Endothelial cell of umbilical vein (primary cell): ENCODE measurements around the gene GATA6. TPM values are rescaled to one million over a fixed set of nuclear protein-coding genes. Genes with fewer than 3 reads are reported as not detected.

Experiments
- BruUV-seq: library from RNA; stranded (reverse); fragments of 400-500 nt; replicated peaks from 2 replicates; lab custom pipeline; 2021; lab: Mats Ljungman, UMichigan
- CTCF ChIA-PET: fragments of 300-600, 350-600 bp; sonication (Branson Sonifier 250); formaldehyde crosslinking; loops from one replicate; lab custom pipeline; 2021; ENCODE audit warnings: antibody characterized with exemption, inconsistent platforms; lab: Charles Lee
- POLR2A ChIA-PET: fragments of 300-600, 350-600 bp; sonication (Branson Sonifier 250); formaldehyde crosslinking; loops from one replicate; lab custom pipeline; 2021; ENCODE audit warnings: antibody characterized with exemption, inconsistent platforms; lab: Charles Lee
- DNase-seq: peaks from one replicate; pipeline ENCODE4 v3.0.0-alpha.2; 2011; ENCODE audit warnings: low read depth, low spot score
- FAIRE-seq: peaks from 2 replicates; lab custom pipeline; 2011; peaks lifted over from hg19 to GRCh38; lab: Jason Lieb, UNC
- H2AFZ ChIP-seq: 2 replicates; pipeline ENCODE4 v1.6.0; 2012; ENCODE audit warnings: low read depth, low read length, control low read depth, inconsistent platforms
- H3K27ac ChIP-seq: 2 replicates; pipeline ENCODE4 v1.5.1; 2011; ENCODE audit warnings: low read depth, mild to moderate bottlenecking, control low read depth, low read length, moderate library complexity; ENCODE audit not compliant: insufficient read depth
- H3K27me3 ChIP-seq, 2 experiments: 2 replicates each; pipeline versions ENCODE4 v1.6.0 to v1.6.1; 2011; ENCODE audit warnings: low read length in 2 of 2, mixed read lengths in 1 of 2; ENCODE audit not compliant: control insufficient read depth in 2 of 2, insufficient read depth in 2 of 2
- H3K36me3 ChIP-seq, 2 experiments: 2 replicates in 1 of 2; 3 replicates in 1 of 2; pipeline ENCODE4 v1.5.1; 2011; ENCODE audit warnings: low read length in 2 of 2, mild to moderate bottlenecking in 1 of 2, moderate library complexity in 1 of 2; ENCODE audit not compliant: control insufficient read depth in 2 of 2, insufficient read depth in 2 of 2; ENCODE audit errors: extremely low read depth in 1 of 2
- H3K4me1 ChIP-seq: 3 replicates; pipeline ENCODE4 v1.5.1; 2011; ENCODE audit warnings: mild to moderate bottlenecking, low read length; ENCODE audit not compliant: control insufficient read depth, insufficient read depth; ENCODE audit errors: extremely low read depth
- H3K4me2 ChIP-seq: 2 replicates; pipeline ENCODE4 v1.6.1; 2011; ENCODE audit warnings: low read length, control low read depth, mixed read lengths; ENCODE audit not compliant: insufficient read depth
- H3K4me3 ChIP-seq, 3 experiments: fragments of 200-600 bp in 1 of 3; sonication (generic), shearing (Covaris generic) in 1 of 3; replicated peaks in 1 of 3; 2 replicates each; pipeline ENCODE4 v1.5.1; 2011 to 2016; ENCODE audit warnings: control low read depth in 3 of 3, low read length in 3 of 3, mild to moderate bottlenecking in 2 of 3, inconsistent platforms in 1 of 3, low read depth in 1 of 3, moderate library complexity in 1 of 3; ENCODE audit not compliant: insufficient read depth in 1 of 3
- H3K79me2 ChIP-seq: 2 replicates; pipeline ENCODE4 v1.6.0; 2012; ENCODE audit warnings: low read length, inconsistent platforms; ENCODE audit not compliant: control insufficient read depth, insufficient read depth
- H3K9ac ChIP-seq: replicated peaks from 2 replicates; pipeline ENCODE3; 2011; ENCODE audit warnings: low read length, control low read depth; ENCODE audit not compliant: insufficient read depth; ENCODE audit errors: extremely low read depth
- H3K9me1 ChIP-seq: replicated peaks from 3 replicates; pipeline ENCODE4 v1.6.0; 2011; ENCODE audit warnings: mild to moderate bottlenecking, low read length; ENCODE audit not compliant: control insufficient read depth, insufficient read depth; ENCODE audit errors: extremely low read depth
- H3K9me3 ChIP-seq: replicated peaks from 2 replicates; pipeline ENCODE4 v1.5.1; 2012; ENCODE audit warnings: low read length, inconsistent platforms; ENCODE audit not compliant: control insufficient read depth, insufficient read depth
- H4K20me1 ChIP-seq: replicated peaks from 2 replicates; pipeline ENCODE3; 2011; ENCODE audit warnings: mild to moderate bottlenecking, low read length; ENCODE audit not compliant: control insufficient read depth, insufficient read depth; ENCODE audit errors: extremely low read depth
- EZH2 ChIP-seq: IDR thresholded peaks from 2 replicates; pipeline ENCODE4 v1.6.1; 2012; ENCODE audit warnings: borderline replicate concordance, low read depth, mild to moderate bottlenecking, moderate library complexity, low read length, inconsistent platforms; ENCODE audit not compliant: severe bottlenecking
- FOS ChIP-seq: IDR thresholded peaks from 2 replicates; pipeline ENCODE4 v1.6.1; 2011; ENCODE audit warnings: mild to moderate bottlenecking, low read length, moderate library complexity, borderline replicate concordance; ENCODE audit not compliant: insufficient read depth
- GATA2 ChIP-seq: IDR thresholded peaks from 2 replicates; pipeline ENCODE4 v1.7.0; 2011; ENCODE audit warnings: low read depth, mild to moderate bottlenecking, moderate library complexity, mixed read lengths, low read length; ENCODE audit not compliant: insufficient read length, insufficient read depth
- JUN ChIP-seq: IDR thresholded peaks from 2 replicates; pipeline ENCODE4 v1.6.1; 2011; ENCODE audit warnings: borderline replicate concordance, low read depth; ENCODE audit not compliant: insufficient read length, insufficient read depth
- POLR2A ChIP-seq: IDR thresholded peaks from 2 replicates; pipeline ENCODE4 v1.6.1; 2012; ENCODE audit warnings: low read depth, mild to moderate bottlenecking, control low read depth, low read length
- POLR2AphosphoS5 ChIP-seq: IDR thresholded peaks from 2 replicates; pipeline ENCODE4 v1.6.1; 2012; ENCODE audit warnings: low read depth, mild to moderate bottlenecking, control low read depth, low read length, moderate library complexity; ENCODE audit not compliant: insufficient read depth
- dilution Hi-C: fragments of 300-500 bp; cut with MboI; formaldehyde crosslinking; loops from one replicate; pipeline ENCODE4 v1.15.0; 2019; ENCODE audit warnings: low sequenced_read_pairs; ENCODE audit not compliant: extremely low pct_ligation_motif_present
- intact Hi-C: fragments of 100-400 bp; cut with micrococcal nuclease; formaldehyde crosslinking; loops from one replicate; pipeline ENCODE4 v1.10.0; 2022
- polyA plus RNA-seq, 4 experiments: library from polyadenylated mRNA; depleted of rRNA in 3 of 4; stranded (reverse) in 3 of 4; unstranded in 1 of 4; fragments of >200 nt; gene quantifications; 2 replicates each; pipeline versions ENCODE4 v1.2.1 to v1.2.3, GENCODE V29; 2011 to 2012; ENCODE audit warnings: missing spikeins in 1 of 4
- total RNA-seq: library from RNA; stranded (reverse); gene quantifications from 2 replicates; pipeline ENCODE4 v1.2.3, GENCODE V29; 2021
- TF ChIP-seq, protein P1 (sequence below), 2 donors: IDR thresholded peaks; 1 replicate in 1 of 2; 2 replicates in 1 of 2; pipeline ENCODE4 v1.5.1; 2011; ENCODE audit warnings: low read length in 2 of 2, mild to moderate bottlenecking in 2 of 2, moderate library complexity in 2 of 2, control low read depth in 1 of 2, inconsistent platforms in 1 of 2, low read depth in 1 of 2; ENCODE audit not compliant: insufficient read depth in 1 of 2; ENCODE audit errors: extremely low read depth in 1 of 2
- TF ChIP-seq, protein P2 (sequence below): IDR thresholded peaks from 2 replicates; pipeline ENCODE4 v1.6.1; 2011; ENCODE audit not compliant: insufficient read depth, insufficient read length

GATA6 gene
- total and polyA plus RNA-seq, 2 donors (not counting 3 experiments of a cell fraction or from before 2014, with no cell fraction given), result 4.1 to 14.6 TPM

DNA sequence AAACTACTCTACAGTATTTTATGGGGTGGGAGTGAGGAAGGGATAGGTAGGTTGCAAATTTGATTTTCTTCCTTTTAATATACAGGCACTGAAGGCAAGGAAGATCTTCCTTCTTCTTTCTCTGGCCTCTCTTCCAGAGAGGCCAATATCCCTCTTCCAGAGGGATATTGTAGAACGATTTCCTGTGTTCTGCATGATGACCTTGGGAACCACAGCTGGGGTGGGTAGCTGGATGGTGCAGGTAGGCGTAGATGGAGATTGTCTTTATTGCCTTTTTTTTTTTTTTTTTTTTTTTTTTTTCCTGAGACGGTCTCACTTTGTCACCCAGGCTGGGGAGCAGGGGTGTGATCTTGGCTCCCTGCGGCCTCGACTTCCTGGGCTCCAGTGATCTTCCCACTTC, 49.4 kb downstream of the GATA6 start:
- Histone ChIP-seq H2AFZ (no peak overlapping the region), H4K20me1 (no peaks in the 10 kb centered on the region), H3K27me3 (no peaks in the 10 kb centered on the region), H3K27ac (no peak overlapping the region), H3K9me3 (no peaks in the 10 kb centered on the region), H3K36me3 (no peaks in the 10 kb centered on the region), H3K4me2 (no peak overlapping the region), H3K9me1 (no peaks in the 10 kb centered on the region), H3K79me2 (no peaks in the 10 kb centered on the region), H3K4me1 (peaks cover 18% of the 10 kb centered on the region), H3K9ac (no peak overlapping the region), H3K4me3 (no peak overlapping the region)
- TF ChIP-seq, protein P1, sequence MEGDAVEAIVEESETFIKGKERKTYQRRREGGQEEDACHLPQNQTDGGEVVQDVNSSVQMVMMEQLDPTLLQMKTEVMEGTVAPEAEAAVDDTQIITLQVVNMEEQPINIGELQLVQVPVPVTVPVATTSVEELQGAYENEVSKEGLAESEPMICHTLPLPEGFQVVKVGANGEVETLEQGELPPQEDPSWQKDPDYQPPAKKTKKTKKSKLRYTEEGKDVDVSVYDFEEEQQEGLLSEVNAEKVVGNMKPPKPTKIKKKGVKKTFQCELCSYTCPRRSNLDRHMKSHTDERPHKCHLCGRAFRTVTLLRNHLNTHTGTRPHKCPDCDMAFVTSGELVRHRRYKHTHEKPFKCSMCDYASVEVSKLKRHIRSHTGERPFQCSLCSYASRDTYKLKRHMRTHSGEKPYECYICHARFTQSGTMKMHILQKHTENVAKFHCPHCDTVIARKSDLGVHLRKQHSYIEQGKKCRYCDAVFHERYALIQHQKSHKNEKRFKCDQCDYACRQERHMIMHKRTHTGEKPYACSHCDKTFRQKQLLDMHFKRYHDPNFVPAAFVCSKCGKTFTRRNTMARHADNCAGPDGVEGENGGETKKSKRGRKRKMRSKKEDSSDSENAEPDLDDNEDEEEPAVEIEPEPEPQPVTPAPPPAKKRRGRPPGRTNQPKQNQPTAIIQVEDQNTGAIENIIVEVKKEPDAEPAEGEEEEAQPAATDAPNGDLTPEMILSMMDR (IDR thresholded peaks at IDR 0.05; ENCODE audit: extremely low read depth in 1 of 2, insufficient read depth in 1 of 2, low read depth in 1 of 2, low read length in 2 of 2), result no peak
- TF ChIP-seq GATA2 (no peak), JUN (no peak), POLR2AphosphoS5 (no peak), POLR2A (no peak), EZH2 (no peak), FOS (no peak)
- TF ChIP-seq, protein P2, sequence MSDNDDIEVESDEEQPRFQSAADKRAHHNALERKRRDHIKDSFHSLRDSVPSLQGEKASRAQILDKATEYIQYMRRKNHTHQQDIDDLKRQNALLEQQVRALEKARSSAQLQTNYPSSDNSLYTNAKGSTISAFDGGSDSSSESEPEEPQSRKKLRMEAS, result no peak
- intact Hi-C loops, result no loop called here
- POLR2A ChIA-PET, result interaction anchor here (0.7 kb wide), 1 partner anchor 35 kb away, joined by 8 read pairs; no protein-coding TSS in a partner anchor
- CTCF ChIA-PET, result interaction anchor here (1.0 to 1.7 kb wide), 5 partner anchors 13 to 344 kb away, joined by 3 to 9 read pairs (median 4); no protein-coding TSS in a partner anchor
- dilution Hi-C loops, result no loop called here
- DNase-seq, result no peak
- BruUV-seq, result no TSS peak
- no peak for FAIRE-seq
